Endothelial cell of umbilical vein (primary cell): ENCODE data around the gene ENAH.

ENCODE experiments used
- CTCF ChIP-seq, 2 donors: IDR thresholded peaks; 1 replicate in 1 of 2; 2 replicates in 1 of 2; pipeline ENCODE4 v1.5.1; 2011; ENCODE audit warnings: low read length in 2 of 2, mild to moderate bottlenecking in 2 of 2, moderate library complexity in 2 of 2, control low read depth in 1 of 2, inconsistent platforms in 1 of 2, low read depth in 1 of 2; ENCODE audit not compliant: insufficient read depth in 1 of 2; ENCODE audit errors: extremely low read depth in 1 of 2
- EZH2 ChIP-seq: IDR thresholded peaks from 2 replicates; pipeline ENCODE4 v1.6.1; 2012; ENCODE audit warnings: borderline replicate concordance, low read depth, mild to moderate bottlenecking, moderate library complexity, low read length, inconsistent platforms; ENCODE audit not compliant: severe bottlenecking
- POLR2A ChIP-seq: IDR thresholded peaks from 2 replicates; pipeline ENCODE4 v1.6.1; 2012; ENCODE audit warnings: low read depth, mild to moderate bottlenecking, control low read depth, low read length
- POLR2AphosphoS5 ChIP-seq: IDR thresholded peaks from 2 replicates; pipeline ENCODE4 v1.6.1; 2012; ENCODE audit warnings: low read depth, mild to moderate bottlenecking, control low read depth, low read length, moderate library complexity; ENCODE audit not compliant: insufficient read depth
- TF ChIP-seq, protein P1 (sequence below): IDR thresholded peaks from 2 replicates; pipeline ENCODE4 v1.6.1; 2011; ENCODE audit not compliant: insufficient read depth, insufficient read length

DNA sequence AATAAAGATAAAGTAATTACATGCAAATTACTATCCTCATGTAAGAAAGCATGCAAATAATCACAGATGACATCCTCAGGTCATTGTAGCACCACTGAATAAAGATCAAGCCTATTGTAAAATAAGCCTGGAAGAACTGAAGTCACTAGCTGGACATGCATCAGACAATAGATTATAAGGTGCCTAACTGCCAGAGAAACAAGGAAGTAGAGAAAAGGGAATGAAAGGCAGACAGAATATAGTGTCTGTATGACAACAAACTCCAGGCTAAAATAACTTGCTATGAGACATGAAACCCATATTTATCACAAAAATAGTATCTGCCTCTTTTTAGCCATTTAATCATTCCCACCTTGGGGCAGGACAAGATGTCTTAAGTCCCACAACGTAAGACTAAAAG, 108.7 kb downstream of the ENAH start:
- TF ChIP-seq, protein P1, sequence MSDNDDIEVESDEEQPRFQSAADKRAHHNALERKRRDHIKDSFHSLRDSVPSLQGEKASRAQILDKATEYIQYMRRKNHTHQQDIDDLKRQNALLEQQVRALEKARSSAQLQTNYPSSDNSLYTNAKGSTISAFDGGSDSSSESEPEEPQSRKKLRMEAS: no peak
- TF ChIP-seq POLR2AphosphoS5: no peak
- no peak for TF ChIP-seq POLR2A
- TF ChIP-seq CTCF (IDR thresholded peaks at IDR 0.05; ENCODE audit: extremely low read depth in 1 of 2, insufficient read depth in 1 of 2, low read depth in 1 of 2, low read length in 2 of 2): no peak
- TF ChIP-seq EZH2: no peak
